Limb (tissue), 2 donors: Measurements from ENCODE around the gene TP73.

ENCODE experiments used
- DNase-seq, 2 donors: peaks; one replicate each; pipeline ENCODE4 v3.0.0-alpha.2; 2016; ENCODE audit errors: extremely low spot score in 2 of 2

Gene TP73

GRCh38 chr1:3777078-3777547 is 124.8 kb downstream of the TP73 start:
- DNase-seq = no peak

- no peak for DNase-seq
Observed at GRCh38 chr1:3777647-3778589, 125.6 kb downstream of the TP73 start.

GRCh38 chr1:3778590-3779264 is 126.4 kb downstream of the TP73 start:
- DNase-seq = no peak

- DNase-seq = no peak
Observed at GRCh38 chr1:3779265-3779911, 127.1 kb downstream of the TP73 start.

GRCh38 chr1:3779912-3780416 is 127.6 kb downstream of the TP73 start:
- no peak for DNase-seq

GRCh38 chr1:3780901-3781300 is 128.6 kb downstream of the TP73 start:
- DNase-seq = no peak

GRCh38 chr1:3783651-3784474 is 131.5 kb downstream of the TP73 start:
- no peak for DNase-seq

- no peak for DNase-seq
Observed at GRCh38 chr1:3785045-3785444, 132.7 kb downstream of the TP73 start.

GRCh38 chr1:3785456-3786157 is 133.3 kb downstream of the TP73 start:
- no peak for DNase-seq
